ENCODE data around the gene RFX2. TPM values are rescaled to one million over a fixed set of nuclear protein-coding genes. Genes with fewer than 3 reads are reported as not detected.

RFX2 gene
- total RNA-seq, 1 experiment from 2014 or later, result 10.5 TPM

DNA sequence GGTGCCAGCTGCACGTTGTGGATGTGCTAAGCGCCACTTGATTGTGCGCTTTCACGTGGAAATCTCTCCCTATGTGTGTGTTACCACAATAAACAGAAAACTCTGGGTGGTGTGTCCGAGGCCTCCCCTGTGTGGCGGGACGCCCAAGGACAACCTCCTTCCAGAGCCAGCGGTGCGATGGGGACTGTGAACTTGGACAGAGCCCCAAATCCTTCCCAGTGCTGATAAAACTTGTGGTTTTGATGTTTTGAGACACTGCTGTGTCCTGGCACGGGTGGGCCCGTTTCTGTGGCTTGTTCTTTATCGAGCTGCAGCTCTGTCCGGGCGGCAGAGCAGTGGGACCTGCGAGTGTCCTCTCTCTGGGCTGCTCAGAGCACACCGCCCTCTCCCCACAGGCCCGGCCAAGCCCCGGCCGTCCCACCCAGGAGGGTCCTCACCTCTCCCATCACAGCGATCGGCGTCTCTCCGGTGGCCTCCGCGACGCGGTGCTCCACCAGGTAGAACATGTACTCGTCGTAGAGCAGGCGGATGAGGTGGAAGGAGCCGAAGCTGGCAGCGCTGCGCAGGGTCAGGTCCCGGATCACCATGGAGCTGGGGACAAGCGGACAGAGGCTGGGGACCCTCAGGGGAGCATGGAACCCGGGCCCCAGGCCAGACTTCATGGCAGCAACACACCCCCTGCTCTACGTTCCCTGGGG lies 113.5 kb downstream of the RFX2 start:
- intact Hi-C loops (cut with micrococcal nuclease), result no loop called here
- H2AFZ ChIP-seq (ENCODE audit: low read length), result no peak overlapping the region
- H3K4me3 ChIP-seq (ENCODE audit: low read length), result no peak overlapping the region
- ATAC-seq (no peak), DNase-seq (no peak)
- TF ChIP-seq, protein P1, sequence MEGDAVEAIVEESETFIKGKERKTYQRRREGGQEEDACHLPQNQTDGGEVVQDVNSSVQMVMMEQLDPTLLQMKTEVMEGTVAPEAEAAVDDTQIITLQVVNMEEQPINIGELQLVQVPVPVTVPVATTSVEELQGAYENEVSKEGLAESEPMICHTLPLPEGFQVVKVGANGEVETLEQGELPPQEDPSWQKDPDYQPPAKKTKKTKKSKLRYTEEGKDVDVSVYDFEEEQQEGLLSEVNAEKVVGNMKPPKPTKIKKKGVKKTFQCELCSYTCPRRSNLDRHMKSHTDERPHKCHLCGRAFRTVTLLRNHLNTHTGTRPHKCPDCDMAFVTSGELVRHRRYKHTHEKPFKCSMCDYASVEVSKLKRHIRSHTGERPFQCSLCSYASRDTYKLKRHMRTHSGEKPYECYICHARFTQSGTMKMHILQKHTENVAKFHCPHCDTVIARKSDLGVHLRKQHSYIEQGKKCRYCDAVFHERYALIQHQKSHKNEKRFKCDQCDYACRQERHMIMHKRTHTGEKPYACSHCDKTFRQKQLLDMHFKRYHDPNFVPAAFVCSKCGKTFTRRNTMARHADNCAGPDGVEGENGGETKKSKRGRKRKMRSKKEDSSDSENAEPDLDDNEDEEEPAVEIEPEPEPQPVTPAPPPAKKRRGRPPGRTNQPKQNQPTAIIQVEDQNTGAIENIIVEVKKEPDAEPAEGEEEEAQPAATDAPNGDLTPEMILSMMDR (conservative IDR thresholded peaks at IDR 0.05; ENCODE audit: low read depth, low read length), result no peak
- TF ChIP-seq EZH2 (IDR thresholded peaks at IDR 0.05; ENCODE audit: low read length, unreplicated experiment), result no peak
- TF ChIP-seq EZH2phosphoT487 (IDR thresholded peaks at IDR 0.05; ENCODE audit: borderline replicate concordance, low read length), result no peak
- BruUV-seq (replicated peaks), result no TSS peak
- no peaks in the 10 kb centered on the region for H3K36me3 ChIP-seq (ENCODE audit: low read depth, low read length)
- CTCF ChIA-PET, result no interaction called here
- H3K9me2 ChIP-seq (replicated peaks; ENCODE audit: low read length), result no peaks in the 10 kb centered on the region
- H3K4me2 ChIP-seq (ENCODE audit: low read length), result no peak overlapping the region
- no peaks in the 10 kb centered on the region for H3K79me2 ChIP-seq (ENCODE audit: low read length)
- H3K9ac ChIP-seq (ENCODE audit: low read length), result no peak overlapping the region
- H3K9me3 ChIP-seq (ENCODE audit: low read length), result no peaks in the 10 kb centered on the region
- peaks cover 12% of the 10 kb centered on the region for H3K4me1 ChIP-seq (ENCODE audit: insufficient read depth, low read length)
- no peaks in the 10 kb centered on the region for H4K20me1 ChIP-seq (ENCODE audit: low read length)
- no peak overlapping the region for H3K27ac ChIP-seq (ENCODE audit: low read length)
- POLR2A ChIA-PET (ENCODE audit: unreplicated experiment), result no interaction called here
- no peaks in the 10 kb centered on the region for H3F3A ChIP-seq (ENCODE audit: low read length, unreplicated experiment)
- H3K27me3 ChIP-seq (ENCODE audit: low read length), result no peaks in the 10 kb centered on the region

DNA sequence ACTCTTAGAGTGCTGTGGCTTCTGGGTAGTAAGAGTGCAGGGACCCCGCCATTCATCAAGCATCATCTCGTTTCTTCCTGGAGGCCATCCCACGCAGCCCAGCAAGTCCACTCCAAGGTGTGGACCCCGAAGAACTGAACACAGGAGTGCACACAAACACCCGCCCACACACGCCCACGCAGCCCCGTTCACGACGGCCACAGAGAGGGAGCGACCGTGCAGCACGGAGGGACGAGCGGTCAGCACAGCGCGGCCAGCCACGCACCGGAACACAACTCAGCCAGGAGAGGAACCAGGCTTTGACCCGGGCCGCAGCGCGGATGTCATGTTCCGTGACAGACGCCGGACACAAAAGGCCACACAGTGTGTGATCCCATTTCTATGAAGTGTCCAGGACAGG lies 114.2 kb downstream of the RFX2 start:
- CTCF ChIA-PET, result no interaction called here
- H3K4me2 ChIP-seq (ENCODE audit: low read length), result no peak overlapping the region
- DNase-seq, result no peak
- no peaks in the 10 kb centered on the region for H3K9me3 ChIP-seq (ENCODE audit: low read length)
- no TSS peak for BruUV-seq (replicated peaks)
- H2AFZ ChIP-seq (ENCODE audit: low read length), result no peak overlapping the region
- POLR2A ChIA-PET (ENCODE audit: unreplicated experiment), result no interaction called here
- no peaks in the 10 kb centered on the region for H4K20me1 ChIP-seq (ENCODE audit: low read length)
- H3F3A ChIP-seq (ENCODE audit: low read length, unreplicated experiment), result no peaks in the 10 kb centered on the region
- no peak overlapping the region for H3K27ac ChIP-seq (ENCODE audit: low read length)
- H3K9ac ChIP-seq (ENCODE audit: low read length), result no peak overlapping the region
- no peak for ATAC-seq
- H3K9me2 ChIP-seq (replicated peaks; ENCODE audit: low read length), result no peaks in the 10 kb centered on the region
- H3K4me3 ChIP-seq (ENCODE audit: low read length), result no peak overlapping the region
- H3K36me3 ChIP-seq (ENCODE audit: low read depth, low read length), result no peaks in the 10 kb centered on the region
- peaks cover 12% of the 10 kb centered on the region for H3K4me1 ChIP-seq (ENCODE audit: insufficient read depth, low read length)
- TF ChIP-seq, protein P1 (conservative IDR thresholded peaks at IDR 0.05; ENCODE audit: low read depth, low read length), result no peak
- no peak for TF ChIP-seq EZH2phosphoT487 (IDR thresholded peaks at IDR 0.05; ENCODE audit: borderline replicate concordance, low read length)
- no peak for TF ChIP-seq EZH2 (IDR thresholded peaks at IDR 0.05; ENCODE audit: low read length, unreplicated experiment)
- intact Hi-C loops (cut with micrococcal nuclease), result no loop called here
- H3K79me2 ChIP-seq (ENCODE audit: low read length), result no peaks in the 10 kb centered on the region
- no peaks in the 10 kb centered on the region for H3K27me3 ChIP-seq (ENCODE audit: low read length)

DNA sequence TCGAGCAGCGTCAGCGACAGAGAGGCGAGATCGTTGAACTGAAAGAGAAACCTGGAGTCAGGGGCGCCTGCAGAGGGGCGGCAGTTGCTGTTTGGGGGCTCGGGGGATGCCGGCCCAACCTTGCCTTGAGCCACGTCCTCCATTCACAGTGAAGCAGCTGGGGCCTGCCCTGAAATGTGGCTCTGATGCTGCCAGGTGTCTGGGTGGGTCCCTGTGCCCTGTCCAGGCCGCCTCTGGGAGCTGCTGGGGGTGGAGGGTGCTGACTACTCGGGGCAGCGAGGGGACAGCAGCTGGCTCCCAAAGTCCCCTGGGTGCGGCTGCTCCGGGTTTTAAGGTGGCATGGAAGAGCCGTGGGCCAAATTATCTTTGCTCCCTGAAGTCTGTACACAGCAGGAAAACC lies 114.7 kb downstream of the RFX2 start:
- ChIA-PET CTCF (no interaction called here), POLR2A (ENCODE audit: unreplicated experiment) (no interaction called here)
- H4K20me1 ChIP-seq (ENCODE audit: low read length), result no peaks in the 10 kb centered on the region
- H3F3A ChIP-seq (ENCODE audit: low read length, unreplicated experiment), result no peaks in the 10 kb centered on the region
- H3K4me3 ChIP-seq (ENCODE audit: low read length), result no peak overlapping the region
- H3K79me2 ChIP-seq (ENCODE audit: low read length), result no peaks in the 10 kb centered on the region
- H3K27me3 ChIP-seq (ENCODE audit: low read length), result no peaks in the 10 kb centered on the region
- H3K36me3 ChIP-seq (ENCODE audit: low read depth, low read length), result no peaks in the 10 kb centered on the region
- H3K4me1 ChIP-seq (ENCODE audit: insufficient read depth, low read length), result peaks cover 12% of the 10 kb centered on the region
- no peaks in the 10 kb centered on the region for H3K9me3 ChIP-seq (ENCODE audit: low read length)
- no TSS peak for BruUV-seq (replicated peaks)
- H3K9ac ChIP-seq (ENCODE audit: low read length), result no peak overlapping the region
- H3K4me2 ChIP-seq (ENCODE audit: low read length), result no peak overlapping the region
- TF ChIP-seq EZH2 (IDR thresholded peaks at IDR 0.05; ENCODE audit: low read length, unreplicated experiment) (no peak), EZH2phosphoT487 (IDR thresholded peaks at IDR 0.05; ENCODE audit: borderline replicate concordance, low read length) (no peak)
- TF ChIP-seq, protein P1 (conservative IDR thresholded peaks at IDR 0.05; ENCODE audit: low read depth, low read length), result no peak
- DNase-seq, result no peak
- no peak overlapping the region for H2AFZ ChIP-seq (ENCODE audit: low read length)
- intact Hi-C loops (cut with micrococcal nuclease), result no loop called here
- no peak for ATAC-seq
- no peak overlapping the region for H3K27ac ChIP-seq (ENCODE audit: low read length)
- no peaks in the 10 kb centered on the region for H3K9me2 ChIP-seq (replicated peaks; ENCODE audit: low read length)

Data from PC-3 (cell line).